Neural cell (in vitro differentiated cells): ENCODE measurements around the gene PUM1. TPM values are rescaled to one million over a fixed set of nuclear protein-coding genes. Genes with fewer than 3 reads are reported as not detected.

ENCODE experiments used
- H2AFZ ChIP-seq: fragments of 200-600, 300-800 bp; sonication (generic), shearing (Covaris generic); 2 replicates; pipeline ENCODE4 v1.6.0; 2014; ENCODE audit warnings: low read depth, mild to moderate bottlenecking, antibody characterized with exemption, low read length, moderate library complexity
- H3F3A ChIP-seq: fragments of 200-600 bp; shearing (Covaris generic); 2 replicates; pipeline ENCODE4 v1.6.1; 2016; ENCODE audit warnings: mild to moderate bottlenecking, moderate library complexity, mixed read lengths, antibody characterized with exemption, low read length; ENCODE audit not compliant: insufficient read depth, poor library complexity, severe bottlenecking
- H3K27ac ChIP-seq: fragments of 200-600, 300-800 bp; sonication (generic), shearing (Covaris generic); 2 replicates; pipeline ENCODE4 v1.5.1; 2014; ENCODE audit warnings: mild to moderate bottlenecking, low read length, moderate library complexity
- H3K27me3 ChIP-seq: fragments of 300-800, 200-600 bp; sonication (generic), shearing (Covaris generic); 2 replicates; pipeline ENCODE4 v1.6.0; 2014; ENCODE audit warnings: mild to moderate bottlenecking, low read depth, low read length, moderate library complexity; ENCODE audit not compliant: insufficient read depth
- H3K36me3 ChIP-seq: fragments of 300-800, 200-600 bp; sonication (generic), shearing (Covaris generic); 2 replicates; pipeline ENCODE4 v1.5.1; 2014; ENCODE audit warnings: mild to moderate bottlenecking, antibody characterized with exemption, low read length, moderate library complexity; ENCODE audit not compliant: insufficient read depth
- H3K4me2 ChIP-seq: fragments of 300-800, 200-600 bp; sonication (generic), shearing (Covaris generic); 2 replicates; pipeline ENCODE4 v1.6.0; 2014; ENCODE audit warnings: mild to moderate bottlenecking, low read length
- H3K4me3 ChIP-seq: fragments of 300-800, 200-600 bp; sonication (generic), shearing (Covaris generic); 2 replicates; pipeline ENCODE4 v1.5.1; 2014; ENCODE audit warnings: mild to moderate bottlenecking, low read length, moderate library complexity
- H3K79me2 ChIP-seq: fragments of 200-600 bp; shearing (Covaris generic); replicated peaks from 2 replicates; pipeline ENCODE4 v1.6.0; 2014; ENCODE audit warnings: mild to moderate bottlenecking, low read length, moderate library complexity; ENCODE audit not compliant: insufficient read depth
- H3K9ac ChIP-seq: fragments of 300-800, 200-600 bp; sonication (generic), shearing (Covaris generic); 2 replicates; pipeline ENCODE4 v1.6.1; 2016; ENCODE audit warnings: mild to moderate bottlenecking, low read length, mixed read lengths
- H3K9me2 ChIP-seq: fragments of 200-600 bp; shearing (Covaris generic); 2 replicates; pipeline ENCODE4 v1.6.1; 2016; ENCODE audit warnings: mild to moderate bottlenecking, low read length, mixed read lengths; ENCODE audit not compliant: insufficient read depth
- H3K9me3 ChIP-seq: fragments of 200-600, 300-800 bp; sonication (generic), shearing (Covaris generic); 2 replicates; pipeline ENCODE4 v1.6.1; 2016; ENCODE audit warnings: mild to moderate bottlenecking, mixed run types, low read length, moderate library complexity, mixed read lengths
- H4K20me1 ChIP-seq: fragments of 200-600 bp; shearing (Covaris generic); 2 replicates; pipeline ENCODE4 v1.6.1; 2016; ENCODE audit warnings: mild to moderate bottlenecking, mixed run types; ENCODE audit not compliant: insufficient read depth
- EP300 ChIP-seq: fragments of 450-650 bp; conservative IDR thresholded peaks from 2 replicates; pipeline ENCODE4 v1.6.1; 2014; ENCODE audit warnings: antibody characterized with exemption, mild to moderate bottlenecking, moderate library complexity; ENCODE audit not compliant: poor library complexity, severe bottlenecking
- EZH2 ChIP-seq: fragments of 200-600, 300-800 bp; shearing (Covaris generic), sonication (generic); IDR thresholded peaks from 2 replicates; pipeline ENCODE4 v1.6.1; 2014; ENCODE audit warnings: antibody characterized with exemption, low read length, borderline replicate concordance, mild to moderate bottlenecking; ENCODE audit not compliant: insufficient read depth, poor library complexity, severe bottlenecking
- MXI1 ChIP-seq: fragments of 450-650 bp; conservative IDR thresholded peaks from 2 replicates; pipeline ENCODE4 v1.6.1; 2014; ENCODE audit warnings: antibody characterized with exemption, mild to moderate bottlenecking; ENCODE audit not compliant: poor library complexity, severe bottlenecking
- POLR2AphosphoS5 ChIP-seq: IDR thresholded peaks from 2 replicates; pipeline ENCODE4 v1.6.1; 2012
- RAD21 ChIP-seq: fragments of 450-650 bp; conservative IDR thresholded peaks from 2 replicates; pipeline ENCODE4 v1.6.1; 2014; ENCODE audit warnings: antibody characterized with exemption, mild to moderate bottlenecking, moderate library complexity
- SMC3 ChIP-seq: fragments of 450-650 bp; conservative IDR thresholded peaks from 2 replicates; pipeline ENCODE4 v1.6.1; 2014; ENCODE audit warnings: antibody characterized with exemption, mild to moderate bottlenecking, moderate library complexity; ENCODE audit not compliant: poor library complexity
- TAF1 ChIP-seq: IDR thresholded peaks from 2 replicates; pipeline ENCODE4 v1.6.1; 2012; ENCODE audit warnings: low read depth
- polyA plus RNA-seq: library from polyadenylated mRNA; depleted of rRNA; stranded (reverse); fragments of >200 nt; gene quantifications from 2 replicates; pipeline ENCODE4 v1.2.3, GENCODE V29; 2014
- TF ChIP-seq, protein P1 (sequence below): fragments of 450-650 bp; IDR thresholded peaks from 2 replicates; pipeline ENCODE4 v1.5.1; 2014; ENCODE audit warnings: antibody characterized with exemption, mild to moderate bottlenecking, moderate library complexity; ENCODE audit not compliant: poor library complexity, severe bottlenecking
- TF ChIP-seq, protein P2 (sequence below): IDR thresholded peaks from 2 replicates; pipeline ENCODE4 v1.6.1; 2012; ENCODE audit warnings: borderline replicate concordance

Gene PUM1
- polyA plus RNA-seq, 1 donor from 2014 or later, result 60.8 TPM

DNA sequence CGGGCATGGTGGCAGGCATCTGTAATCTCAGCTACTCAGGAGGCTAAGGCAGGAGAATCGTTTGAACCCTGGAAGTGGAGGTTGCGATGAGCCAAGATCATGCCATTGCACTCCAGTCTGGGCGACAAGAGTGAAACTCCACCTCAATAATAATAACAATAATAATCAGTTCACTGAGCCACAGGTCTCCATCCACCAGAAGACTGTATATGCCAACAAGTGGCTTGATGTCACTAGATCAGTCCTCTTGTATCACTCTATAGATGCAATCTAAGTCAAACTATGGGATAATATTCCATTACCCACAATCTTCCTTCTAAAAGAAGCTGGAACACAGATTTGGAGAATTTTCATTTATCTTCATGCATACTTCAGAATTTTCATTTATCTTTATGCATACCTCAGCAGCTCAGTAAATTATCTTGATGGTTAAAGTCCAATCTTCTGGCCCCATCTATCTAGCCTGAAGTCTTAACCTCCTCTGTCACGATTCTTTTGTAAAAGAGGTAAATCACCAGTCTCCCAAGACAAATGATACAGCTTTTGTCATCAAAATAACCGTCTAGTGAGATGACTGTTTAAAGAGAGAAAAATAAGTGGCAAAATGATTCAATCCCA lies 61.8 kb downstream of the PUM1 start:
- no peaks in the 10 kb centered on the region for H3K27me3 ChIP-seq
- H3K9me2 ChIP-seq, result no peaks in the 10 kb centered on the region
- peaks cover 5% of the 10 kb centered on the region for H4K20me1 ChIP-seq
- H3K9ac ChIP-seq, result no peak overlapping the region
- H3K36me3 ChIP-seq, result peaks cover 8% of the 10 kb centered on the region
- no peak for TF ChIP-seq TAF1
- no peak for TF ChIP-seq RAD21
- no peak for TF ChIP-seq EP300
- H3K4me3 ChIP-seq, result no peak overlapping the region
- no peak overlapping the region for H2AFZ ChIP-seq
- peaks cover 86% of the 10 kb centered on the region for H3K79me2 ChIP-seq
- no peaks in the 10 kb centered on the region for H3F3A ChIP-seq
- no peak overlapping the region for H3K27ac ChIP-seq
- H3K4me2 ChIP-seq, result no peak overlapping the region
- H3K9me3 ChIP-seq, result no peaks in the 10 kb centered on the region

DNA sequence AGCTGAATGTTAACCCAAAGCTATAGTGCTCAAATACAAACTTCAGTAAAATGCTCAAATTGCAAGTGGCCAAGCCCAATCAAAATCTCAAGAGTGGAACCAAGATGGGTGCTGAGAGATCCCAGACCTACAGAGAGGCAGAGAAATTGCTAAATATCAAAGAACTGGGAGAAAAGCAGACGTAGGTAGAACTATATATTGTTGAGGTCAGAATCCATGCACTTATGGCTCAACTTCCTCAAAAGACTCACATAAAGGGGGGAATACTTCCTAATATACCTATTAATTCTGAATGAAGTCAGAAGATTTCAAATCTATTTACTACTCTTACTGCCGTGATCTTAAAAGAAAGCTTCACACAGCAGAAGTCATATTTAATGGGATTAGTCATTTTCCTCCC lies 65.2 kb downstream of the PUM1 start:
- H3K4me3 ChIP-seq, result no peak overlapping the region
- no peaks in the 10 kb centered on the region for H4K20me1 ChIP-seq
- no peaks in the 10 kb centered on the region for H3K27me3 ChIP-seq
- H3K9me3 ChIP-seq, result no peaks in the 10 kb centered on the region
- H3F3A ChIP-seq, result no peaks in the 10 kb centered on the region
- no peak overlapping the region for H3K9ac ChIP-seq
- no peak overlapping the region for H3K27ac ChIP-seq
- peaks cover 4% of the 10 kb centered on the region for H3K36me3 ChIP-seq
- TF ChIP-seq TAF1 (no peak), EP300 (no peak), RAD21 (no peak), MXI1 (no peak), POLR2AphosphoS5 (no peak), SMC3 (no peak), EZH2 (no peak)
- TF ChIP-seq, protein P1, sequence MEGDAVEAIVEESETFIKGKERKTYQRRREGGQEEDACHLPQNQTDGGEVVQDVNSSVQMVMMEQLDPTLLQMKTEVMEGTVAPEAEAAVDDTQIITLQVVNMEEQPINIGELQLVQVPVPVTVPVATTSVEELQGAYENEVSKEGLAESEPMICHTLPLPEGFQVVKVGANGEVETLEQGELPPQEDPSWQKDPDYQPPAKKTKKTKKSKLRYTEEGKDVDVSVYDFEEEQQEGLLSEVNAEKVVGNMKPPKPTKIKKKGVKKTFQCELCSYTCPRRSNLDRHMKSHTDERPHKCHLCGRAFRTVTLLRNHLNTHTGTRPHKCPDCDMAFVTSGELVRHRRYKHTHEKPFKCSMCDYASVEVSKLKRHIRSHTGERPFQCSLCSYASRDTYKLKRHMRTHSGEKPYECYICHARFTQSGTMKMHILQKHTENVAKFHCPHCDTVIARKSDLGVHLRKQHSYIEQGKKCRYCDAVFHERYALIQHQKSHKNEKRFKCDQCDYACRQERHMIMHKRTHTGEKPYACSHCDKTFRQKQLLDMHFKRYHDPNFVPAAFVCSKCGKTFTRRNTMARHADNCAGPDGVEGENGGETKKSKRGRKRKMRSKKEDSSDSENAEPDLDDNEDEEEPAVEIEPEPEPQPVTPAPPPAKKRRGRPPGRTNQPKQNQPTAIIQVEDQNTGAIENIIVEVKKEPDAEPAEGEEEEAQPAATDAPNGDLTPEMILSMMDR, result no peak
- TF ChIP-seq, protein P2, sequence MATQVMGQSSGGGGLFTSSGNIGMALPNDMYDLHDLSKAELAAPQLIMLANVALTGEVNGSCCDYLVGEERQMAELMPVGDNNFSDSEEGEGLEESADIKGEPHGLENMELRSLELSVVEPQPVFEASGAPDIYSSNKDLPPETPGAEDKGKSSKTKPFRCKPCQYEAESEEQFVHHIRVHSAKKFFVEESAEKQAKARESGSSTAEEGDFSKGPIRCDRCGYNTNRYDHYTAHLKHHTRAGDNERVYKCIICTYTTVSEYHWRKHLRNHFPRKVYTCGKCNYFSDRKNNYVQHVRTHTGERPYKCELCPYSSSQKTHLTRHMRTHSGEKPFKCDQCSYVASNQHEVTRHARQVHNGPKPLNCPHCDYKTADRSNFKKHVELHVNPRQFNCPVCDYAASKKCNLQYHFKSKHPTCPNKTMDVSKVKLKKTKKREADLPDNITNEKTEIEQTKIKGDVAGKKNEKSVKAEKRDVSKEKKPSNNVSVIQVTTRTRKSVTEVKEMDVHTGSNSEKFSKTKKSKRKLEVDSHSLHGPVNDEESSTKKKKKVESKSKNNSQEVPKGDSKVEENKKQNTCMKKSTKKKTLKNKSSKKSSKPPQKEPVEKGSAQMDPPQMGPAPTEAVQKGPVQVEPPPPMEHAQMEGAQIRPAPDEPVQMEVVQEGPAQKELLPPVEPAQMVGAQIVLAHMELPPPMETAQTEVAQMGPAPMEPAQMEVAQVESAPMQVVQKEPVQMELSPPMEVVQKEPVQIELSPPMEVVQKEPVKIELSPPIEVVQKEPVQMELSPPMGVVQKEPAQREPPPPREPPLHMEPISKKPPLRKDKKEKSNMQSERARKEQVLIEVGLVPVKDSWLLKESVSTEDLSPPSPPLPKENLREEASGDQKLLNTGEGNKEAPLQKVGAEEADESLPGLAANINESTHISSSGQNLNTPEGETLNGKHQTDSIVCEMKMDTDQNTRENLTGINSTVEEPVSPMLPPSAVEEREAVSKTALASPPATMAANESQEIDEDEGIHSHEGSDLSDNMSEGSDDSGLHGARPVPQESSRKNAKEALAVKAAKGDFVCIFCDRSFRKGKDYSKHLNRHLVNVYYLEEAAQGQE, result no peak
- H3K4me2 ChIP-seq, result no peak overlapping the region
- no peaks in the 10 kb centered on the region for H3K9me2 ChIP-seq
- H2AFZ ChIP-seq, result no peak overlapping the region
- H3K79me2 ChIP-seq, result peaks cover 74% of the 10 kb centered on the region
